Measurements from ENCODE around the gene SAMMSON. TPM values are rescaled to one million over a fixed set of nuclear protein-coding genes. Genes with fewer than 3 reads are reported as not detected.

Gene SAMMSON
- total RNA-seq, 1 experiment from 2014 or later: not detected

- H3K4me3 ChIP-seq: no peak overlapping the region
- no peaks in the 10 kb centered on the region for H3K9me3 ChIP-seq (replicated peaks)
- H3K27ac ChIP-seq: no peak overlapping the region
- H3K27me3 ChIP-seq (replicated peaks): peaks cover 6% of the 10 kb centered on the region; the same call in 1 of the 2 replicates
- H3K4me1 ChIP-seq (replicated peaks): peaks cover 7% of the 10 kb centered on the region; the same call in 1 of the 2 replicates
- H3K36me3 ChIP-seq: no peaks in the 10 kb centered on the region
- no peak for DNase-seq (ENCODE audit: low read depth in 1 of 2, low spot score in 2 of 2)
Measured at GRCh38 chr3:70078778-70079177, 79.2 kb downstream of the SAMMSON start.

- no peak for DNase-seq (ENCODE audit: low read depth in 1 of 2, low spot score in 2 of 2)
- Histone ChIP-seq H3K27me3 (replicated peaks) (0 out of 2 replicates have a peak, but pooled peaks cover 3% of the 10 kb centered on the region), H3K9me3 (replicated peaks) (no peaks in the 10 kb centered on the region), H3K4me3 (no peak overlapping the region), H3K27ac (no peak overlapping the region), H3K4me1 (replicated peaks) (no peaks in the 10 kb centered on the region), H3K36me3 (no peaks in the 10 kb centered on the region)
Measured at GRCh38 chr3:70085613-70086012, 86.1 kb downstream of the SAMMSON start.

GRCh38 chr3:70086336-70086735 lies 86.8 kb downstream of the SAMMSON start:
- Histone ChIP-seq H3K36me3 (no peaks in the 10 kb centered on the region), H3K4me3 (no peak overlapping the region), H3K27me3 (replicated peaks) (0 out of 2 replicates have a peak, but pooled peaks cover 3% of the 10 kb centered on the region), H3K4me1 (replicated peaks) (no peaks in the 10 kb centered on the region), H3K9me3 (replicated peaks) (no peaks in the 10 kb centered on the region), H3K27ac (no peak overlapping the region)
- DNase-seq (ENCODE audit: low read depth in 1 of 2, low spot score in 2 of 2): no peak

- Histone ChIP-seq H3K9me3 (replicated peaks) (no peaks in the 10 kb centered on the region), H3K27ac (no peak overlapping the region), H3K36me3 (no peaks in the 10 kb centered on the region), H3K4me3 (no peak overlapping the region), H3K27me3 (replicated peaks) (0 out of 2 replicates have a peak, but pooled peaks cover 3% of the 10 kb centered on the region), H3K4me1 (replicated peaks) (no peaks in the 10 kb centered on the region)
- DNase-seq (ENCODE audit: low read depth in 1 of 2, low spot score in 2 of 2): no peak
Measured at GRCh38 chr3:70090322-70090913, 90.9 kb downstream of the SAMMSON start.

- Histone ChIP-seq H3K9me3 (replicated peaks) (no peaks in the 10 kb centered on the region), H3K27me3 (replicated peaks) (no peaks in the 10 kb centered on the region), H3K4me1 (replicated peaks) (no peaks in the 10 kb centered on the region), H3K4me3 (no peak overlapping the region), H3K36me3 (no peaks in the 10 kb centered on the region), H3K27ac (no peak overlapping the region)
- DNase-seq (ENCODE audit: low read depth in 1 of 2, low spot score in 2 of 2): no peak
Measured at GRCh38 chr3:70094197-70094596, 94.7 kb downstream of the SAMMSON start.

GRCh38 chr3:70095260-70095659 lies 95.7 kb downstream of the SAMMSON start:
- Histone ChIP-seq H3K9me3 (replicated peaks) (no peaks in the 10 kb centered on the region), H3K27ac (no peak overlapping the region), H3K27me3 (replicated peaks) (no peaks in the 10 kb centered on the region), H3K36me3 (no peaks in the 10 kb centered on the region), H3K4me1 (replicated peaks) (no peaks in the 10 kb centered on the region), H3K4me3 (no peak overlapping the region)
- no peak for DNase-seq (ENCODE audit: low read depth in 1 of 2, low spot score in 2 of 2)

GRCh38 chr3:70096376-70097066 lies 97.0 kb downstream of the SAMMSON start:
- no peak overlapping the region for H3K27ac ChIP-seq
- H3K36me3 ChIP-seq: no peaks in the 10 kb centered on the region

GRCh38 chr3:70097084-70097483 lies 97.6 kb downstream of the SAMMSON start:
- H3K9me3 ChIP-seq (replicated peaks): no peaks in the 10 kb centered on the region
- H3K36me3 ChIP-seq: no peaks in the 10 kb centered on the region
- H3K27ac ChIP-seq: no peak overlapping the region
- DNase-seq (ENCODE audit: low read depth in 1 of 2, low spot score in 2 of 2): no peak
- H3K27me3 ChIP-seq (replicated peaks): no peaks in the 10 kb centered on the region
- H3K4me1 ChIP-seq (replicated peaks): no peaks in the 10 kb centered on the region
- H3K4me3 ChIP-seq: no peak overlapping the region

More at GRCh38 chr3:70096376-70097066, 97.0 kb downstream of the SAMMSON start:
- H3K27me3 ChIP-seq (replicated peaks): no peaks in the 10 kb centered on the region
- no peaks in the 10 kb centered on the region for H3K9me3 ChIP-seq (replicated peaks)
- no peak overlapping the region for H3K4me3 ChIP-seq
- H3K4me1 ChIP-seq (replicated peaks): no peaks in the 10 kb centered on the region
- DNase-seq (ENCODE audit: low read depth in 1 of 2, low spot score in 2 of 2): no peak

- Histone ChIP-seq H3K27me3 (replicated peaks) (peaks cover 11% of the 10 kb centered on the region; the same call in 1 of the 2 replicates), H3K27ac (no peak overlapping the region), H3K36me3 (no peaks in the 10 kb centered on the region), H3K4me1 (replicated peaks) (no peaks in the 10 kb centered on the region), H3K4me3 (no peak overlapping the region), H3K9me3 (replicated peaks) (no peaks in the 10 kb centered on the region)
- no peak for DNase-seq (ENCODE audit: low read depth in 1 of 2, low spot score in 2 of 2)
Measured at GRCh38 chr3:70108072-70108471, 108.5 kb downstream of the SAMMSON start.

- no peak for DNase-seq (ENCODE audit: low read depth in 1 of 2, low spot score in 2 of 2)
- no peaks in the 10 kb centered on the region for H3K36me3 ChIP-seq
- H3K4me1 ChIP-seq (replicated peaks): no peaks in the 10 kb centered on the region
- peaks cover 11% of the 10 kb centered on the region; the same call in 1 of the 2 replicates for H3K27me3 ChIP-seq (replicated peaks)
- H3K9me3 ChIP-seq (replicated peaks): no peaks in the 10 kb centered on the region
- no peak overlapping the region for H3K27ac ChIP-seq
- H3K4me3 ChIP-seq: no peak overlapping the region
Measured at GRCh38 chr3:70108546-70108945, 109.0 kb downstream of the SAMMSON start.

- Histone ChIP-seq H3K4me1 (replicated peaks) (no peaks in the 10 kb centered on the region), H3K9me3 (replicated peaks) (no peaks in the 10 kb centered on the region)
- DNase-seq (ENCODE audit: low read depth in 1 of 2, low spot score in 2 of 2): no peak
Measured at GRCh38 chr3:70110066-70110465, 110.5 kb downstream of the SAMMSON start.

GRCh38 chr3:70111411-70111810 lies 111.9 kb downstream of the SAMMSON start:
- no peaks in the 10 kb centered on the region for H3K4me1 ChIP-seq (replicated peaks)
- H3K9me3 ChIP-seq (replicated peaks): no peaks in the 10 kb centered on the region
- H3K36me3 ChIP-seq: no peaks in the 10 kb centered on the region
- DNase-seq (ENCODE audit: low read depth in 1 of 2, low spot score in 2 of 2): no peak
- H3K4me3 ChIP-seq: no peak overlapping the region
- H3K27ac ChIP-seq: no peak overlapping the region
- peaks cover 11% of the 10 kb centered on the region; the same call in 1 of the 2 replicates for H3K27me3 ChIP-seq (replicated peaks)

More at GRCh38 chr3:70110066-70110465, 110.5 kb downstream of the SAMMSON start:
- no peak overlapping the region for H3K27ac ChIP-seq
- H3K27me3 ChIP-seq (replicated peaks): peaks cover 11% of the 10 kb centered on the region; the same call in 1 of the 2 replicates
- H3K36me3 ChIP-seq: no peaks in the 10 kb centered on the region
- H3K4me3 ChIP-seq: no peak overlapping the region

- Histone ChIP-seq H3K4me3 (no peak overlapping the region), H3K36me3 (no peaks in the 10 kb centered on the region), H3K9me3 (replicated peaks) (no peaks in the 10 kb centered on the region), H3K27me3 (replicated peaks) (peaks cover 11% of the 10 kb centered on the region; the same call in 1 of the 2 replicates), H3K27ac (no peak overlapping the region), H3K4me1 (replicated peaks) (no peaks in the 10 kb centered on the region)
- no peak for DNase-seq (ENCODE audit: low read depth in 1 of 2, low spot score in 2 of 2)
Measured at GRCh38 chr3:70112751-70113150, 113.2 kb downstream of the SAMMSON start.

- peaks cover 11% of the 10 kb centered on the region; the same call in 1 of the 2 replicates for H3K27me3 ChIP-seq (replicated peaks)
- DNase-seq (ENCODE audit: low read depth in 1 of 2, low spot score in 2 of 2): no peak
- H3K9me3 ChIP-seq (replicated peaks): no peaks in the 10 kb centered on the region
- H3K27ac ChIP-seq: no peak overlapping the region
- no peaks in the 10 kb centered on the region for H3K36me3 ChIP-seq
- H3K4me3 ChIP-seq: no peak overlapping the region
- no peaks in the 10 kb centered on the region for H3K4me1 ChIP-seq (replicated peaks)
Measured at GRCh38 chr3:70114431-70114830, 114.9 kb downstream of the SAMMSON start.

All from SJSA1 (cell line).